MCF 10A (cell line): Measurements from ENCODE around the gene HSPA12B. TPM values are rescaled to one million over a fixed set of nuclear protein-coding genes. Genes with fewer than 3 reads are reported as not detected.

Experiments
- BruUV-seq: library from RNA; stranded (reverse); fragments of 400-500 nt; replicated peaks from 2 replicates; lab custom pipeline; 2021; lab: Mats Ljungman, UMichigan
- CTCF ChIA-PET: fragments of 300-600 bp; sonication (Branson Sonifier 250); formaldehyde crosslinking; extraction: SDS; loops from one replicate; lab custom pipeline; 2021; ENCODE audit warnings: antibody characterized with exemption, inconsistent platforms; lab: Yijun Ruan, JAX
- POLR2A ChIA-PET: fragments of 300-600, 350-650 bp; sonication (Branson Sonifier 250); formaldehyde crosslinking; extraction: SDS; loops from one replicate; lab custom pipeline; 2020; ENCODE audit warnings: antibody characterized with exemption, inconsistent platforms; lab: Yijun Ruan, JAX
- DNase-seq: peaks from one replicate; pipeline ENCODE4 v3.0.0-alpha.2; 2018; ENCODE audit not compliant: unreplicated experiment
- H3K27ac Mint-ChIP-seq: one replicate; pipeline ENCODE4 v1.8.0; 2022; ENCODE audit warnings: mild to moderate bottlenecking, low read depth, mixed read lengths; ENCODE audit not compliant: unreplicated experiment
- H3K27me3 Mint-ChIP-seq: one replicate; pipeline ENCODE4 v1.8.0; 2022; ENCODE audit warnings: mixed read lengths; ENCODE audit not compliant: insufficient read depth, unreplicated experiment
- H3K36me3 Mint-ChIP-seq: one replicate; pipeline ENCODE4 v1.8.0; 2022; ENCODE audit warnings: mild to moderate bottlenecking, moderate library complexity, mixed read lengths; ENCODE audit not compliant: insufficient read depth, unreplicated experiment
- H3K4me1 Mint-ChIP-seq: one replicate; pipeline ENCODE4 v1.8.0; 2022; ENCODE audit warnings: mixed read lengths; ENCODE audit not compliant: insufficient read depth, unreplicated experiment
- H3K4me3 Mint-ChIP-seq: one replicate; pipeline ENCODE4 v1.8.0; 2022; ENCODE audit warnings: mild to moderate bottlenecking, moderate library complexity, mixed read lengths; ENCODE audit not compliant: unreplicated experiment
- H3K9me3 Mint-ChIP-seq: one replicate; pipeline ENCODE4 v1.8.0; 2022; ENCODE audit warnings: mixed read lengths; ENCODE audit not compliant: unreplicated experiment
- CTCF ChIP-seq: fragments of 200-600 bp; IDR thresholded peaks from one replicate; pipeline ENCODE4 v1.8.0; 2022; ENCODE audit warnings: antibody characterized with exemption, mild to moderate bottlenecking; ENCODE audit not compliant: unreplicated experiment
- intact Hi-C: fragments of 100-400 bp; cut with micrococcal nuclease; formaldehyde crosslinking; loops from 2 replicates; pipeline ENCODE4 v1.14.1; 2022
- total RNA-seq: library from RNA; stranded (reverse); gene quantifications from 2 replicates; pipeline ENCODE4 v1.2.3, GENCODE V29; 2022

The HSPA12B gene
- total RNA-seq, 1 experiment from 2014 or later, result not detected

DNA sequence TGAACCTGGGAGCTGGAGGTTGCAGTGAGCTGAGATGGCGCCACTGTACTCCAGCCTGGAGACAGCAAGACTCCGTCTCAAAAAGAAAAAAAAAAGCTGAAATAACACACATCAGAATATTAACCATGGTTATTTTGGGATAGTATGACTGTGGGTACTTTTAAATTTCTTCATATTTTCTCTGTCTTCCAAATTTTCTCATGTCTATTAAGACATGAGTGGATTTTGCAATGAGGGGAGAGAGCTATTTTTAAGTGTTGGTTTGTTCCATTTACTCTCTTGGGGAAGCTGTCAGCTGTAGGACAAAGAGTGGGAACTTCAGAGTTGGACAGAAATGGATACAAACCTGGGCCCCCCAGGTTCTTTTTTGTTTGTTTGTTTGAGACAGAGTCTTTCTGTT lies 24.8 kb downstream of the HSPA12B start:
- POLR2A ChIA-PET, result interaction anchor here (0.6 to 2.2 kb wide), 4 partner anchors 11 to 103 kb away, joined by 3 to 9 read pairs (median 4); partner anchors contain the start of gene ADISSP
- TF ChIP-seq CTCF, result no peak
- Mint-ChIP-seq H3K4me1 (no peaks in the 10 kb centered on the region), H3K9me3 (no peaks in the 10 kb centered on the region), H3K4me3 (no peak overlapping the region), H3K36me3 (peaks cover 26% of the 10 kb centered on the region), H3K27ac (no peak overlapping the region), H3K27me3 (no peaks in the 10 kb centered on the region)
- DNase-seq, result no peak
- CTCF ChIA-PET, result interaction anchor here (0.5 to 5.7 kb wide), 11 partner anchors 7 to 328 kb away, joined by 3 to 65 read pairs (median 3); partner anchors contain the start of genes ADISSP and SIGLEC1
- intact Hi-C loops, result no loop called here
- BruUV-seq, result no TSS peak

- POLR2A ChIA-PET, result no interaction called here
- BruUV-seq, result no TSS peak
- Mint-ChIP-seq H3K27me3 (no peaks in the 10 kb centered on the region), H3K4me3 (no peak overlapping the region), H3K4me1 (no peaks in the 10 kb centered on the region), H3K9me3 (no peaks in the 10 kb centered on the region), H3K27ac (no peak overlapping the region), H3K36me3 (peaks cover 26% of the 10 kb centered on the region)
- DNase-seq, result no peak
- no peak for TF ChIP-seq CTCF
- CTCF ChIA-PET, result interaction anchor here (0.7 to 2.2 kb wide), 4 partner anchors 8 to 82 kb away, joined by 3 to 6 read pairs (median 5); partner anchors contain the start of gene AP5S1
- intact Hi-C loops, result no loop called here
Measured at GRCh38 chr20:3758566-3758965, 26.1 kb downstream of the HSPA12B start.

DNA sequence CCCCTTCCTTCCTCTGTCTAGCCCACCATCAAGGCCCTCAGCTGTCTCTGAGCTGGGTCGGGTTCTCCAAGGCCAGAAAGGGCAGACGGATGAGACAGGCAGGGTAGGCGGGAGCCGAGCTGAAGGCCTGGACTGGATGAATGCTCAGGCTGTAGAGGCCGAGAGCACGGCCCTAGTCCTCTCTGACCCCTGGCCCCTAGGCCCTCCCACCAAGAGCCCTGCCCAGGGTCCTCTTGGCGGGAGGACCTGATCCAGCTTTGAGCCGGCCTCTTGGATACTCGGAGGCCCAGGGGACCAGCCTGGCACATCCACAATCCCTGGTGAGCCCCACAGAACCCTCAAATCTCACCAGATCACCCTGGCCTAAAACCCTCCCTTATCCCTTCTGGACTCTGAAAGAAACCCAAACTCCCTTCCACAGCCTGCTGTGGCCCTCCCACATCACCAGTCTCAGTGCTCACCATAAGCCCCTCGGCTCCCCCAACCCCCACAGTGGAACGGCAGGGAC lies 26.9 kb downstream of the HSPA12B start:
- CTCF ChIA-PET, result interaction anchor here (0.6 to 2.2 kb wide), 5 partner anchors 10 to 79 kb away, joined by 3 to 8 read pairs (median 6); partner anchors contain the start of genes AP5S1 and SPEF1

More for the DNA sequence above, 26.9 kb downstream of the HSPA12B start:
- Mint-ChIP-seq H3K4me3 (no peak overlapping the region), H3K4me1 (no peaks in the 10 kb centered on the region), H3K36me3 (peaks cover 26% of the 10 kb centered on the region), H3K27me3 (no peaks in the 10 kb centered on the region), H3K27ac (no peak overlapping the region), H3K9me3 (no peaks in the 10 kb centered on the region)
- POLR2A ChIA-PET, result interaction anchor here (0.5 kb wide), 1 partner anchor 81 kb away, joined by 3 read pairs; no protein-coding TSS in a partner anchor
- DNase-seq, result no peak
- intact Hi-C loops, result no loop called here
- TF ChIP-seq CTCF, result no peak
- BruUV-seq, result no TSS peak
